ENCODE data around the gene CASP1. TPM values are rescaled to one million over a fixed set of nuclear protein-coding genes. Genes with fewer than 3 reads are reported as not detected.

CASP1 gene
- total RNA-seq, 2 donors from 2014 or later = 1.3 to 5.4 TPM

DNA sequence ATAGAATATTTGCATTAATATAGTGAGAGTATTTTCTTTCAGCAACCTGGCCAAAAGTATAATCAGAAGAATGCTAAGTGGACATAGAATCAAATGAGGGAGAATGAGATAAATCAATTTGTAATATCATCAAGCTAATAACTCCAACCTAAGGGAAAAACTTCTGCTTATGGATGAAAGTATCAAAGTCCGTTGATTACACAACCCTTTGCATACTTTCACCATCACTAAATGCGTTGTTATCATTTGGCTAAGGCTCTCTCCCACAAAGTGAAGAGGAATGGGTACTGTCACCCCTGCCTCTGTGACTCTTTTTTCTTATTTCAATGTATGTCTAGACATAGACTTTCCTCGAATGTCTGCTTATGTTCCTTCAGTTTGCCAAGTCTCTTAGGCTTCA, 50.1 kb downstream of the CASP1 start:
- H3K36me3 ChIP-seq (replicated peaks in 1 of 2; ENCODE audit: insufficient read depth in 1 of 2, low read depth in 2 of 2) = no peaks in the 10 kb centered on the region
- no peak overlapping the region for H3K27ac ChIP-seq
- H3K4me3 ChIP-seq = no peak overlapping the region
- no peaks in the 10 kb centered on the region for H3K27me3 ChIP-seq
- WGBS, 2 donors = 42 to 52% methylated on average over 3 of the region's 3 CpGs
- no peaks in the 10 kb centered on the region for H3K4me1 ChIP-seq
- ATAC-seq (no peak), DNase-seq (no peak)
- intact Hi-C loops (cut with DNase I) = no loop called here
- TF ChIP-seq, protein P1, sequence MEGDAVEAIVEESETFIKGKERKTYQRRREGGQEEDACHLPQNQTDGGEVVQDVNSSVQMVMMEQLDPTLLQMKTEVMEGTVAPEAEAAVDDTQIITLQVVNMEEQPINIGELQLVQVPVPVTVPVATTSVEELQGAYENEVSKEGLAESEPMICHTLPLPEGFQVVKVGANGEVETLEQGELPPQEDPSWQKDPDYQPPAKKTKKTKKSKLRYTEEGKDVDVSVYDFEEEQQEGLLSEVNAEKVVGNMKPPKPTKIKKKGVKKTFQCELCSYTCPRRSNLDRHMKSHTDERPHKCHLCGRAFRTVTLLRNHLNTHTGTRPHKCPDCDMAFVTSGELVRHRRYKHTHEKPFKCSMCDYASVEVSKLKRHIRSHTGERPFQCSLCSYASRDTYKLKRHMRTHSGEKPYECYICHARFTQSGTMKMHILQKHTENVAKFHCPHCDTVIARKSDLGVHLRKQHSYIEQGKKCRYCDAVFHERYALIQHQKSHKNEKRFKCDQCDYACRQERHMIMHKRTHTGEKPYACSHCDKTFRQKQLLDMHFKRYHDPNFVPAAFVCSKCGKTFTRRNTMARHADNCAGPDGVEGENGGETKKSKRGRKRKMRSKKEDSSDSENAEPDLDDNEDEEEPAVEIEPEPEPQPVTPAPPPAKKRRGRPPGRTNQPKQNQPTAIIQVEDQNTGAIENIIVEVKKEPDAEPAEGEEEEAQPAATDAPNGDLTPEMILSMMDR (IDR thresholded peaks at IDR 0.05) = no peak
- TF ChIP-seq POLR2A (IDR thresholded peaks at IDR 0.05) = no peak
- H3K9me3 ChIP-seq = peaks cover 0 to 6% (median 0%) of the 10 kb centered on the region in 3 donors

DNA sequence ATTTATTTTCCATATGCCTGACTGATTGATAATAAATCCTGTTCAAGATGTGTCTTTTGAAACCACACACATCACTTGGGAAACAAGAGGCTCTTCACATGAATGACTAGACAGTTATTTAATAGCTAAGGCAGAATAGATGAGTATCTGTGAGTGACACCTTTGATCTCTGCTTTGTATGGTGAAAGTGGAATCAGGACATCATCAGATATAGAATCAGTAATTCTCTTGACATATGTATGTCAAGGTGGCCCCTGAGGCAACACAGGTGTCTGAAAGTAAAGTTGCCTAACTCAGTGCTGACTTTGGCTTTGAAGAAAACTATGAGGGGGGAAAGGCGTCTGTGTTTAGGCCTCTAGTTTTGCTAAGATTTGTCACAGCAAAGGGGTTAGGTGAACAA, 55.1 kb downstream of the CASP1 start:
- no peak for DNase-seq
- Histone ChIP-seq H3K36me3 (replicated peaks in 1 of 2; ENCODE audit: insufficient read depth in 1 of 2, low read depth in 2 of 2) (no peaks in the 10 kb centered on the region), H3K27ac (no peak overlapping the region), H3K27me3 (no peaks in the 10 kb centered on the region), H3K9me3 (no peaks in the 10 kb centered on the region), H3K4me3 (no peak overlapping the region), H3K4me1 (no peaks in the 10 kb centered on the region)
- WGBS, 2 donors = 88 to 93% methylated on average over 1 of the region's 1 CpG
- TF ChIP-seq, protein P1 (IDR thresholded peaks at IDR 0.05) = no peak
- no peak for TF ChIP-seq POLR2A (IDR thresholded peaks at IDR 0.05)
- intact Hi-C loops (cut with DNase I) = no loop called here
- no peak for ATAC-seq

Other genes starting within 250 kb of the CASP1 start
- 1 to 10 TPM; 1.6 to 3.6 TPM for gene CASP12, start 136.7 kb downstream of the CASP1 start, total RNA-seq
- gene CASP4, start 66.6 kb downstream of the CASP1 start, total RNA-seq = 10 to 100 TPM; 39.9 to 61.0 TPM
- gene CASP5, start 12.0 kb downstream of the CASP1 start, total RNA-seq = not detected
- 1 to 10 TPM; 4.0 to 6.0 TPM for gene CARD16, start 10.2 kb upstream of the CASP1 start, total RNA-seq
- not detected for gene CARD18, start 104.6 kb upstream of the CASP1 start, total RNA-seq